Heart right ventricle (tissue), 16 donors: ENCODE results near the gene ACTR5. TPM values are rescaled to one million over a fixed set of nuclear protein-coding genes. Genes with fewer than 3 reads are reported as not detected.
A peak's percentile ranks its signal among the peaks of the same experiment; 100 is the strongest.

ENCODE experiments used
- ATAC-seq, 8 donors: fragments of 200-7000 bp; cut with Tn5 transposase; one replicate each; pipeline ENCODE4 v1.9.1; 2020; ENCODE audit warnings: mild to moderate bottlenecking in 8 of 8, moderate library complexity in 8 of 8, moderate number of reproducible peaks in 1 of 8
- DNase-seq, 2 donors: peaks; one replicate each; pipeline ENCODE4 v3.0.0-alpha.2; 2020
- H3K27ac ChIP-seq, 10 donors: fragments of 200-600 bp; sonication (generic) in 2 of 10; one replicate each; pipeline versions ENCODE4 v1.5.0 to v1.8.0; 2020 to 2022; ENCODE audit warnings: mild to moderate bottlenecking in 3 of 10
- H3K27me3 ChIP-seq, 7 donors: fragments of 200-600 bp; one replicate each; pipeline ENCODE4 v1.8.0; 2021 to 2022; ENCODE audit warnings: mild to moderate bottlenecking in 2 of 7
- H3K36me3 ChIP-seq, 9 donors: fragments of 200-600 bp; sonication (generic) in 1 of 9; one replicate each; pipeline versions ENCODE4 v1.5.0 to v1.8.0; 2020 to 2022; ENCODE audit warnings: mild to moderate bottlenecking in 2 of 9
- H3K4me1 ChIP-seq, 9 donors: fragments of 200-600 bp; sonication (generic) in 1 of 9; one replicate each; pipeline versions ENCODE4 v1.5.0 to v1.8.0; 2020 to 2022; ENCODE audit warnings: mild to moderate bottlenecking in 4 of 9
- H3K4me3 ChIP-seq, 10 donors: fragments of 200-600 bp; sonication (generic) in 2 of 10; one replicate each; pipeline versions ENCODE4 v1.5.0 to v1.8.0; 2020 to 2022; ENCODE audit warnings: mild to moderate bottlenecking in 7 of 10, moderate library complexity in 2 of 10
- H3K9me3 ChIP-seq, 11 donors: fragments of 200-600 bp in 10 of 11; sonication (generic) in 2 of 11; one replicate each; pipeline versions ENCODE4 v1.5.0 to v1.8.0; 2013 to 2022; ENCODE audit warnings: mild to moderate bottlenecking in 2 of 11, control low read depth in 1 of 11, moderate library complexity in 1 of 11
- WGBS, 2 donors: extraction: QIAGEN DNeasy Blood & Tissue Kit; methylation state at CpG; one replicate each; pipeline ENCODE4 v1.1.7; 2013; ENCODE audit warnings: inconsistent platforms in 1 of 2; 5-methylcytosine and 5-hydroxymethylcytosine counted together
- intact Hi-C, 10 donors: fragments of 100-400 bp; cut with DNase I; formaldehyde crosslinking; loops; one replicate each; pipeline versions ENCODE4 v1.11.1 to v1.14.2; 2022
- polyA plus RNA-seq, 2 donors: library from polyadenylated mRNA; stranded (reverse); fragments of 200-250 nt; gene quantifications; one replicate each; pipeline ENCODE4 v1.2.3, GENCODE V29; 2013
- total RNA-seq, 10 donors: library from RNA; stranded (reverse); fragmentation: NEBNext Ultra II Directional in 3 of 10; extraction: Animal tissue kit (Norgen Biotek cat#: 25700) in 3 of 10; gene quantifications; one replicate each; pipeline versions ENCODE4 v1.2.1 to v1.2.4, GENCODE V29; 2021 to 2023
- TF ChIP-seq, protein P1 (sequence below), 9 donors: fragments of 200-600 bp; sonication (generic) in 2 of 9; IDR thresholded peaks; one replicate each; pipeline versions ENCODE4 v1.5.0 to v1.8.0; 2021 to 2022; ENCODE audit warnings: antibody characterized with exemption in 9 of 9, mild to moderate bottlenecking in 5 of 9, moderate library complexity in 1 of 9
- donor health status: Arrhythmogenic right ventricular cardiomyopathy.
- donor health status: ischemic (EF 13 %, LVEDD 7.1; RV severe dilation, severe dysfunction).
- donor health status: healthy with polysubstance abuse.
- donor health status: DM: no; HTN: yes; CAD: no.
- donor health status: DM: no; HTN: no; CAD: no.
- donor health status: ischemic (EF 25% LVEDD 6.9; RV normal size, moderate dysfunction).
- donor health status: ischemic (EF 25% LVEDD 5.7; RV mildly dilated, moderate dysfunction).
- donor health status: healthy.
- donor health status: DM: yes; HTN: yes; CAD: no.
- donor health status: Ischemic cardiomyopathy.
- donor health status: ischemic (EF 35%, LVEDD 5.7; RV mildly dilated, moderate dysfunction).
- donor health status: nonischemic (EF 11% LVEDD 7.7; RV severe dilation, severe dysfunction).
- donor health status: DM: yes; HTN: yes; CAD: no.
- donor health status: PGD.
- donor health status: ischemic (EF 29% LVEDD 5.4; RV normal size, mild dysfunction).
- donor health status: nonischemic (EF 23%, LVEDD 6.1; RV moderate dilation, normal function).

ACTR5 gene
- total and polyA plus RNA-seq, 12 donors: 1.5 to 5.4 (median 2.8) TPM

DNA sequence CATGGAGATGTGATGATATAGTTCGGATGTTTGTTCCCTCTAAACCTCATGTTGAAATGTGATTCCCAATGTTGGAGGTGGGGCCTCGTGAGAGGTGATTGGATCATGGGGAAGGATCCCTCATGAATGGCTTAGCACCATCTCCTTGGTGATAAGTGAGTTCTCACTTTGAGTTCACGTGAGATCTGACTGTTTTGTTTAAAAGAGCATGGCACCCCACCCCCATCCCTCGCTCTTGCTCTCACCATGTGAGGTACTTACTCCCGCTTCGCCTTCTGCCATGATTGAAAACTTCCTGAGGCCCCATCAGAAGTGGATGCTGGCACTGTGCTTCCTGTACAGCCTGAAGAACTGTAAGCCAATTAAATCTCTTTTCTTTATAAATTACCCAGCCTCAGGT lies 13.1 kb upstream of the ACTR5 start:
- peaks cover 13 to 98% (median 85%) of the 10 kb centered on the region in 7 donors for H3K27me3 ChIP-seq

DNA sequence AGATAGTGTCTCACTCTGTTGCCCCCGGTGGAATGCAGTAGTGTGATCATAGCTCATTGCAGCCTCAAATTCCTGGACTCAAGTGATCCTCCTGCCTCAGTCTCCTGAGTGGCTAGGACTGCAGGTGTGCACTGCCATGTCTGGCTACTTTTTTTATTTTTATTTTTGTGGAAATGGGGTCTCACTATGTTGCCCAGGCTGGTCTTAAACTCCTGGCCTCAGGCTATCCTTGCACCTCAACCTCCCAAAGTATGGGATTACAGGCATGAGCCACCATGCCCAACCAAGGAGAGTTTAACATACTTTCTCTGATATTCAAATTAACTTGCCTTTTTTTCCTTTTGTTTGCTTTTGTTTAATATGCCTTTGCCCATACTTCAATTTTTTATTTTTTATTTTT lies 10.4 kb upstream of the ACTR5 start:
- no peak overlapping the region for H3K27ac ChIP-seq
- H3K4me1 ChIP-seq: no peaks in the 10 kb centered on the region
- intact Hi-C loops: loop anchor here in 1 of 10 donors (10.0 kb wide), 1 partner anchor 157 kb away; no protein-coding TSS in a partner anchor
- TF ChIP-seq, protein P1, sequence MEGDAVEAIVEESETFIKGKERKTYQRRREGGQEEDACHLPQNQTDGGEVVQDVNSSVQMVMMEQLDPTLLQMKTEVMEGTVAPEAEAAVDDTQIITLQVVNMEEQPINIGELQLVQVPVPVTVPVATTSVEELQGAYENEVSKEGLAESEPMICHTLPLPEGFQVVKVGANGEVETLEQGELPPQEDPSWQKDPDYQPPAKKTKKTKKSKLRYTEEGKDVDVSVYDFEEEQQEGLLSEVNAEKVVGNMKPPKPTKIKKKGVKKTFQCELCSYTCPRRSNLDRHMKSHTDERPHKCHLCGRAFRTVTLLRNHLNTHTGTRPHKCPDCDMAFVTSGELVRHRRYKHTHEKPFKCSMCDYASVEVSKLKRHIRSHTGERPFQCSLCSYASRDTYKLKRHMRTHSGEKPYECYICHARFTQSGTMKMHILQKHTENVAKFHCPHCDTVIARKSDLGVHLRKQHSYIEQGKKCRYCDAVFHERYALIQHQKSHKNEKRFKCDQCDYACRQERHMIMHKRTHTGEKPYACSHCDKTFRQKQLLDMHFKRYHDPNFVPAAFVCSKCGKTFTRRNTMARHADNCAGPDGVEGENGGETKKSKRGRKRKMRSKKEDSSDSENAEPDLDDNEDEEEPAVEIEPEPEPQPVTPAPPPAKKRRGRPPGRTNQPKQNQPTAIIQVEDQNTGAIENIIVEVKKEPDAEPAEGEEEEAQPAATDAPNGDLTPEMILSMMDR (IDR thresholded peaks at IDR 0.05): no peak
- ATAC-seq (no peak), DNase-seq (no peak)
- H3K27me3 ChIP-seq: peaks cover 0 to 96% (median 75%) of the 10 kb centered on the region in 7 donors
- no peak overlapping the region for H3K4me3 ChIP-seq
- H3K36me3 ChIP-seq: no peaks in the 10 kb centered on the region
- no peaks in the 10 kb centered on the region for H3K9me3 ChIP-seq
- WGBS, 2 donors: 71 to 85% methylated on average over 1 of the region's 1 CpG

More for the DNA sequence above, 13.1 kb upstream of the ACTR5 start:
- DNase-seq (no peak), ATAC-seq (no peak)
- Histone ChIP-seq H3K27ac (no peak overlapping the region), H3K4me3 (no peak overlapping the region), H3K4me1 (peaks cover 0 to 17% (median 12%) of the 10 kb centered on the region in 9 donors), H3K36me3 (no peaks in the 10 kb centered on the region), H3K9me3 (no peaks in the 10 kb centered on the region)
- TF ChIP-seq, protein P1 (IDR thresholded peaks at IDR 0.05): no peak
- WGBS, 2 donors: 49 to 53% methylated on average over 6 of the region's 6 CpGs
- intact Hi-C loops: loop anchor here in 1 of 10 donors (10.0 kb wide), 1 partner anchor 160 kb away; no protein-coding TSS in a partner anchor

DNA sequence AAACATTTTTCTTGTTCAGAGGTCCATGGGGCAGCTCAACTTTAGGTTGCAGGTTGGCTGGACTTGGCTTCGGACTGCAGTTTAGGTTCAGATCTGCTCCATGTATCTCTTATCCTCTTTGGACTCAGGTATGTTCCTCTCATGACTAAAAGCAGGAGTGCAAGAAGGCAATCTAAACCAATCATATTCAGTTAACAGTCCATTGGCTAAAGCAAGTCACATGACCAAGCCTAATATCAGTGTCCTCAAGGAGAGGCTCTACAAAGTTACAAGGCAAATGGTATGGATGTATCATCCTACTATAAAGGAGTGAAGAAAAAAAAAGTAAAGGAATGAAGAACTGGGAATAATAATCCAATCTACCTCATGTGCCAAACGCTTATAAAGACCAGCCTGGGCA lies 2.5 kb upstream of the ACTR5 start:
- TF ChIP-seq, protein P1 (IDR thresholded peaks at IDR 0.05): no peak
- intact Hi-C loops: loop anchor here in 1 of 10 donors (5.0 kb wide), 1 partner anchor 147 kb away; no protein-coding TSS in a partner anchor
- peaks cover 0 to 29% (median 25%) of the 10 kb centered on the region in 7 donors for H3K27me3 ChIP-seq
- DNase-seq (no peak), ATAC-seq (no peak)
- H3K9me3 ChIP-seq: no peaks in the 10 kb centered on the region
- 98% methylated on average over 2 of the region's 2 CpGs for WGBS, 2 donors
- H3K27ac ChIP-seq: no peak overlapping the region
- no peak overlapping the region for H3K4me3 ChIP-seq
- H3K4me1 ChIP-seq: peaks cover 0 to 21% (median 16%) of the 10 kb centered on the region in 9 donors
- H3K36me3 ChIP-seq: peaks cover 0 to 2% (median 0%) of the 10 kb centered on the region in 9 donors

DNA sequence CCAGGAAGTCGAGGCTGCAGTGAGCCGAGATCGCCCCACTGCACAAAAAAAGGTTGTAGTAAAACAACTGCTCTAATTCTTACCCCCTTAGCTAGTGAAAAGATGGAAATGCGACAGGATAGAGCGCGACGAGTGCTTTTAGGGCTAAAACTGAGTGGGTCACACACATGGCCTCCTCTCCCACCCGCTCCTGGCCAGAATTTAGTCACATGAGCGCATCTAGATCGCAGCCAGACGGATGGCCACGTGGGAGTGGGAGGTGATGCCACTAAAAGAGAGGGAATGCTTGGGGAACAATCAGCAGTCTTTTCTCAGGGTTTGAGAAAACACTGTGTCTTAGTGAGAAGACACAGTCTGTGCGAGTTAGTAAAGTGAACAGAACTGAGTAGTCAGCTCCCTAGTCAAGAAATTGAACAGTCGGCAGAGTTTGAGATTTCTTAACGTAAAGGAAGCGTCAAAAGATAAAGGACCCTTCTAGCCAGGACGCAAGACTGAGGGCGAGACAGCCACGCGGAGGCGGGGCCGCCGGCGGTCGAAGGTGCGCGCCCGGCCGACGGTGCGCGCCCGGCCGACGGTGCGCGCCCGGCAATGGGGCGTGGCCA lies 664 bp upstream of the ACTR5 start:
- Histone ChIP-seq H3K9me3 (no peaks in the 10 kb centered on the region), H3K36me3 (peaks cover 0 to 21% (median 5%) of the 10 kb centered on the region in 9 donors), H3K4me3 (peak overlapping the region in 9 of 10 donors; percentile 66 to 96 (median 85)), H3K4me1 (peaks cover 0 to 21% (median 17%) of the 10 kb centered on the region in 9 donors), H3K27me3 (peaks cover 0 to 21% (median 10%) of the 10 kb centered on the region in 7 donors), H3K27ac (peak overlapping the region in 8 of 10 donors; percentile 53 to 89 (median 85))
- ATAC-seq: no peak
- 12 to 13% methylated on average over 39 of the region's 39 CpGs for WGBS, 2 donors
- intact Hi-C loops: loop anchor here in 2 of 10 donors (2.0 to 5.0 kb wide), 3 partner anchors 99 to 145 kb away; no protein-coding TSS in a partner anchor
- DNase-seq: no peak
- TF ChIP-seq, protein P1 (IDR thresholded peaks at IDR 0.05): peak in 1 of 9 donors; percentile 12
